ENCODE results near the gene TBC1D2B. TPM values are rescaled to one million over a fixed set of nuclear protein-coding genes. Genes with fewer than 3 reads are reported as not detected.

TBC1D2B gene
- total and polyA plus RNA-seq, 4 donors = 8.4 to 119 (median 22.0) TPM

DNA sequence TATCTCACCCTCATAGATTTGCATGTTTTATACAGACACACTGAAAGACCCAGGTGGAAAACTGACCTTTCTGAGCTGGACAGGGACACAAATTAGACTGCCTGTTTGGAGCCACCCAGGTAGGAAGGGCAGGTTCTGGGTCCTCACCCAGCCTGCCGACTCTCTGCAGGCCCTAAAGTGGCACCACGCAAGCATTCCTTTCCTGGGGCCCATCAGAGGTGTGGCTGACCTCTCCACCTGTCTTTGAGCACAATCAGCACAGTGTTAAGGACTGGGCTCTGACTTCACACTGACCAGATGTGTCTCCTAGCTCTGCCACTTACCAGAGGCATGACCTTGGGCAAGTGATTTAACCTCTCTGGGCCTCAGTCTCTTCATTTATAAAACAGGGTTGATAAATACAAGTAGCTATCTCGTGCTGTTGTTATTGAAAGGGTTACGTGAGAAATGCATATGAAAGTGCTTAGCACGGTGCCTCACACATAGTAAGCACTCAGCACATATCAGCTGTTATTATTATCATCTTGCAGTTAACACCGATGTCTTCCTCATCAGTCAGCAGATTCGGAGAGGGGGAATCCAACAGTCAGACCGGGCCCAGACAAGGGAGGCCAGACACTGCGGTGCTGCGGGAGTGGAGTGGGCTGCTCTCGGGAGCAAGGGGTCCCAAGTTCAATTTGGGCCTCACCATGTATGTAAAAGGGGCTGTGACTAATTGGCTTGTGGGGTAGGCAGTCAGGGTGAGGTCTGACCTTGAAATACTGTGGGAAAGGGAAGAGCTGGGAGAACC lies 2.0 kb upstream of the TBC1D2B start:
- H3K9ac ChIP-seq (ENCODE audit: low read depth in 1 of 2, low read length in 2 of 2) = no peak overlapping the region
- 91% methylated on average over 11 of the region's 11 CpGs for WGBS
- no peak overlapping the region for H3K4me3 ChIP-seq (ENCODE audit: low read depth in 1 of 3, low read length in 3 of 3)
- H3K27ac ChIP-seq (ENCODE audit: low read depth in 1 of 2, low read length in 2 of 2) = no peak overlapping the region
- H3K27me3 ChIP-seq (ENCODE audit: control insufficient read depth in 4 of 4, insufficient read depth in 4 of 4, low read length in 3 of 4) = no peaks in the 10 kb centered on the region
- H3K4me1 ChIP-seq (ENCODE audit: control insufficient read depth in 4 of 4, insufficient read depth in 4 of 4, low read length in 3 of 4) = peaks cover 1 to 20% (median 7%) of the 10 kb centered on the region in 4 donors
- no peaks in the 10 kb centered on the region for H3K36me3 ChIP-seq (ENCODE audit: control insufficient read depth in 4 of 4, insufficient read depth in 3 of 4, low read depth in 1 of 4, low read length in 3 of 4)
- DNase-seq (ENCODE audit: low spot score) = no peak
- H3K9me3 ChIP-seq (ENCODE audit: control insufficient read depth in 4 of 4, low read length in 3 of 4) = no peaks in the 10 kb centered on the region
- TF ChIP-seq NR2F2 (IDR thresholded peaks at IDR 0.05) (no peak), EGR1 (IDR thresholded peaks at IDR 0.05; ENCODE audit: low read depth in 2 of 2) (no peak), HNF4G (IDR thresholded peaks at IDR 0.05) (no peak), RAD21 (IDR thresholded peaks at IDR 0.05) (no peak), TAF1 (conservative IDR thresholded peaks at IDR 0.05) (no peak), FOXA2 (IDR thresholded peaks at IDR 0.05) (no peak), GABPA (IDR thresholded peaks at IDR 0.05 in 1 of 2, conservative IDR thresholded peaks at IDR 0.05 in 1 of 2) (no peak), YY1 (IDR thresholded peaks at IDR 0.05) (no peak), JUND (IDR thresholded peaks at IDR 0.05) (no peak), FOXA1 (IDR thresholded peaks at IDR 0.05) (no peak), SP1 (IDR thresholded peaks at IDR 0.05) (no peak)
- TF ChIP-seq, protein P1, sequence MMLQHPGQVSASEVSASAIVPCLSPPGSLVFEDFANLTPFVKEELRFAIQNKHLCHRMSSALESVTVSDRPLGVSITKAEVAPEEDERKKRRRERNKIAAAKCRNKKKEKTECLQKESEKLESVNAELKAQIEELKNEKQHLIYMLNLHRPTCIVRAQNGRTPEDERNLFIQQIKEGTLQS (IDR thresholded peaks at IDR 0.05) = no peak
- TF ChIP-seq, protein P2, sequence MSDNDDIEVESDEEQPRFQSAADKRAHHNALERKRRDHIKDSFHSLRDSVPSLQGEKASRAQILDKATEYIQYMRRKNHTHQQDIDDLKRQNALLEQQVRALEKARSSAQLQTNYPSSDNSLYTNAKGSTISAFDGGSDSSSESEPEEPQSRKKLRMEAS (IDR thresholded peaks at IDR 0.05) = no peak
- TF ChIP-seq, protein P3, sequence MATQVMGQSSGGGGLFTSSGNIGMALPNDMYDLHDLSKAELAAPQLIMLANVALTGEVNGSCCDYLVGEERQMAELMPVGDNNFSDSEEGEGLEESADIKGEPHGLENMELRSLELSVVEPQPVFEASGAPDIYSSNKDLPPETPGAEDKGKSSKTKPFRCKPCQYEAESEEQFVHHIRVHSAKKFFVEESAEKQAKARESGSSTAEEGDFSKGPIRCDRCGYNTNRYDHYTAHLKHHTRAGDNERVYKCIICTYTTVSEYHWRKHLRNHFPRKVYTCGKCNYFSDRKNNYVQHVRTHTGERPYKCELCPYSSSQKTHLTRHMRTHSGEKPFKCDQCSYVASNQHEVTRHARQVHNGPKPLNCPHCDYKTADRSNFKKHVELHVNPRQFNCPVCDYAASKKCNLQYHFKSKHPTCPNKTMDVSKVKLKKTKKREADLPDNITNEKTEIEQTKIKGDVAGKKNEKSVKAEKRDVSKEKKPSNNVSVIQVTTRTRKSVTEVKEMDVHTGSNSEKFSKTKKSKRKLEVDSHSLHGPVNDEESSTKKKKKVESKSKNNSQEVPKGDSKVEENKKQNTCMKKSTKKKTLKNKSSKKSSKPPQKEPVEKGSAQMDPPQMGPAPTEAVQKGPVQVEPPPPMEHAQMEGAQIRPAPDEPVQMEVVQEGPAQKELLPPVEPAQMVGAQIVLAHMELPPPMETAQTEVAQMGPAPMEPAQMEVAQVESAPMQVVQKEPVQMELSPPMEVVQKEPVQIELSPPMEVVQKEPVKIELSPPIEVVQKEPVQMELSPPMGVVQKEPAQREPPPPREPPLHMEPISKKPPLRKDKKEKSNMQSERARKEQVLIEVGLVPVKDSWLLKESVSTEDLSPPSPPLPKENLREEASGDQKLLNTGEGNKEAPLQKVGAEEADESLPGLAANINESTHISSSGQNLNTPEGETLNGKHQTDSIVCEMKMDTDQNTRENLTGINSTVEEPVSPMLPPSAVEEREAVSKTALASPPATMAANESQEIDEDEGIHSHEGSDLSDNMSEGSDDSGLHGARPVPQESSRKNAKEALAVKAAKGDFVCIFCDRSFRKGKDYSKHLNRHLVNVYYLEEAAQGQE (IDR thresholded peaks at IDR 0.05) = no peak
- TF ChIP-seq, protein P4, sequence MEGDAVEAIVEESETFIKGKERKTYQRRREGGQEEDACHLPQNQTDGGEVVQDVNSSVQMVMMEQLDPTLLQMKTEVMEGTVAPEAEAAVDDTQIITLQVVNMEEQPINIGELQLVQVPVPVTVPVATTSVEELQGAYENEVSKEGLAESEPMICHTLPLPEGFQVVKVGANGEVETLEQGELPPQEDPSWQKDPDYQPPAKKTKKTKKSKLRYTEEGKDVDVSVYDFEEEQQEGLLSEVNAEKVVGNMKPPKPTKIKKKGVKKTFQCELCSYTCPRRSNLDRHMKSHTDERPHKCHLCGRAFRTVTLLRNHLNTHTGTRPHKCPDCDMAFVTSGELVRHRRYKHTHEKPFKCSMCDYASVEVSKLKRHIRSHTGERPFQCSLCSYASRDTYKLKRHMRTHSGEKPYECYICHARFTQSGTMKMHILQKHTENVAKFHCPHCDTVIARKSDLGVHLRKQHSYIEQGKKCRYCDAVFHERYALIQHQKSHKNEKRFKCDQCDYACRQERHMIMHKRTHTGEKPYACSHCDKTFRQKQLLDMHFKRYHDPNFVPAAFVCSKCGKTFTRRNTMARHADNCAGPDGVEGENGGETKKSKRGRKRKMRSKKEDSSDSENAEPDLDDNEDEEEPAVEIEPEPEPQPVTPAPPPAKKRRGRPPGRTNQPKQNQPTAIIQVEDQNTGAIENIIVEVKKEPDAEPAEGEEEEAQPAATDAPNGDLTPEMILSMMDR (IDR thresholded peaks at IDR 0.05; ENCODE audit: low read depth, low read length, missing input control) = no peak

DNA sequence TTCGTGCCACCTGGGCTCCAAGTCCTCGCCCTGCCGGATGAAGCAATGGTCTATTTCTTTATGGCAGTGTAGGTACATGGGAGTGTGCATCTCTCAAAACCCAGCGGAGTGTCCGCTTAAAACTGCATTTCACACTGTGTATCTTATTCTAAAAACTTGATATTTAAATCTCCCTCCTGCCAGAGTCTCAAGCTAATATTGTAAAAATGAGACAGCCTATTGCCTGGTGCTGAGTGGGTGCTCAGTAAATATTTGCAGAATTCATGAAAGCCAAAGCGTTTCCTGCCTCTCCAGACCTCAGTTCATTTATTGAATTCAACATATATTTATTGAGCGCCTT lies 330 bp upstream of the TBC1D2B start:
- H3K27ac ChIP-seq (ENCODE audit: low read depth in 1 of 2, low read length in 2 of 2) = peak overlapping the region; percentile 44 to 53
- no peaks in the 10 kb centered on the region for H3K36me3 ChIP-seq (ENCODE audit: control insufficient read depth in 4 of 4, insufficient read depth in 3 of 4, low read depth in 1 of 4, low read length in 3 of 4)
- H3K4me1 ChIP-seq (ENCODE audit: control insufficient read depth in 4 of 4, insufficient read depth in 4 of 4, low read length in 3 of 4) = peaks cover 1 to 23% (median 9%) of the 10 kb centered on the region in 4 donors
- H3K9me3 ChIP-seq (ENCODE audit: control insufficient read depth in 4 of 4, low read length in 3 of 4) = no peaks in the 10 kb centered on the region
- H3K27me3 ChIP-seq (ENCODE audit: control insufficient read depth in 4 of 4, insufficient read depth in 4 of 4, low read length in 3 of 4) = no peaks in the 10 kb centered on the region
- WGBS = 15% methylated on average over 7 of the region's 7 CpGs
- peak overlapping the region in 2 of 3 donors; percentile 31 to 80 for H3K4me3 ChIP-seq (ENCODE audit: low read depth in 1 of 3, low read length in 3 of 3)
- no peak overlapping the region for H3K9ac ChIP-seq (ENCODE audit: low read depth in 1 of 2, low read length in 2 of 2)
- DNase-seq (ENCODE audit: low spot score) = no peak
- TF ChIP-seq FOXA1 (IDR thresholded peaks at IDR 0.05) (no peak), YY1 (IDR thresholded peaks at IDR 0.05) (no peak), EGR1 (IDR thresholded peaks at IDR 0.05; ENCODE audit: low read depth in 2 of 2) (no peak), RXRA (IDR thresholded peaks at IDR 0.05) (no peak), SP1 (IDR thresholded peaks at IDR 0.05) (no peak), JUND (IDR thresholded peaks at IDR 0.05) (no peak), GABPA (IDR thresholded peaks at IDR 0.05 in 1 of 2, conservative IDR thresholded peaks at IDR 0.05 in 1 of 2) (no peak), NR2F2 (IDR thresholded peaks at IDR 0.05) (no peak), TAF1 (conservative IDR thresholded peaks at IDR 0.05) (no peak), RAD21 (IDR thresholded peaks at IDR 0.05) (no peak)
- TF ChIP-seq, protein P4 (IDR thresholded peaks at IDR 0.05; ENCODE audit: low read depth, low read length, missing input control) = no peak
- TF ChIP-seq, protein P1 (IDR thresholded peaks at IDR 0.05) = no peak
- TF ChIP-seq, protein P5, sequence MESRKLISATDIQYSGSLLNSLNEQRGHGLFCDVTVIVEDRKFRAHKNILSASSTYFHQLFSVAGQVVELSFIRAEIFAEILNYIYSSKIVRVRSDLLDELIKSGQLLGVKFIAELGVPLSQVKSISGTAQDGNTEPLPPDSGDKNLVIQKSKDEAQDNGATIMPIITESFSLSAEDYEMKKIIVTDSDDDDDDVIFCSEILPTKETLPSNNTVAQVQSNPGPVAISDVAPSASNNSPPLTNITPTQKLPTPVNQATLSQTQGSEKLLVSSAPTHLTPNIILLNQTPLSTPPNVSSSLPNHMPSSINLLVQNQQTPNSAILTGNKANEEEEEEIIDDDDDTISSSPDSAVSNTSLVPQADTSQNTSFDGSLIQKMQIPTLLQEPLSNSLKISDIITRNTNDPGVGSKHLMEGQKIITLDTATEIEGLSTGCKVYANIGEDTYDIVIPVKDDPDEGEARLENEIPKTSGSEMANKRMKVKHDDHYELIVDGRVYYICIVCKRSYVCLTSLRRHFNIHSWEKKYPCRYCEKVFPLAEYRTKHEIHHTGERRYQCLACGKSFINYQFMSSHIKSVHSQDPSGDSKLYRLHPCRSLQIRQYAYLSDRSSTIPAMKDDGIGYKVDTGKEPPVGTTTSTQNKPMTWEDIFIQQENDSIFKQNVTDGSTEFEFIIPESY (IDR thresholded peaks at IDR 0.05) = no peak

All from liver (tissue), 9 donors.